ENCODE measurements around the gene HDGFL2. TPM values are rescaled to one million over a fixed set of nuclear protein-coding genes. Genes with fewer than 3 reads are reported as not detected.
"Not testable (repeated sequence)": the region's sequence is repeated elsewhere in the genome, so short reads cannot be mapped to it uniquely, and the experiment has no call there.

Gene HDGFL2
- total RNA-seq, 1 donor from 2014 or later = 22.8 TPM

DNA sequence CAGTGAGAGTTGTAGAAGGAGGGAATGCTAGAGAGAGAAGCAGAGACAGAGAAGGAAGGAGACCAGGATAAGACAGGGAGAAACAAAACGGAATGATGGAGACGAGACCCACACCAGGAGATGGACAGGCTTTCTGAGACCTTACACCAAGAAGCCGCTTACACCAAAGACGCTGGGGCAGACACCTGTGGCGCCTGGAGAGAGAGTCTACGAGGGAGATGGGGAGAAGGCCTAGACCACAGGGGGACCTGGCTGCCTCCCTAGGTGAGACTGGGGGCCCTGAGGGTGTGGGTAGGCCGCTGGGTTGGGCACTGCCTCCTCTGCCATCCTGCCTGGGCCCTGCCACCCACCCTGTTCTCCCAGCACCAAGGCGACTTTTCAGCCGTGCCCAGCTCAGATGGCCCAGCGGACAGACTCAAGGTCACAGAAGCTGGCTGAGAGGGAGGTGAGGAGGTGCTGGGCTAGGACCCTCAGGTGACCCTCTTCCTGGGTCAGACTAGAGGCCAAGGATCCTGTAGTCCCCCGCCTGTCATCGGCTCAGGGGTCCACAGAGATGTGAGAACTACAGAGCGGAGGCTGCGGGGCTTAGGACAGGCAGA, 57.9 kb downstream of the HDGFL2 start:
- DNase-seq (ENCODE audit: low spot score) = no peak

DNA sequence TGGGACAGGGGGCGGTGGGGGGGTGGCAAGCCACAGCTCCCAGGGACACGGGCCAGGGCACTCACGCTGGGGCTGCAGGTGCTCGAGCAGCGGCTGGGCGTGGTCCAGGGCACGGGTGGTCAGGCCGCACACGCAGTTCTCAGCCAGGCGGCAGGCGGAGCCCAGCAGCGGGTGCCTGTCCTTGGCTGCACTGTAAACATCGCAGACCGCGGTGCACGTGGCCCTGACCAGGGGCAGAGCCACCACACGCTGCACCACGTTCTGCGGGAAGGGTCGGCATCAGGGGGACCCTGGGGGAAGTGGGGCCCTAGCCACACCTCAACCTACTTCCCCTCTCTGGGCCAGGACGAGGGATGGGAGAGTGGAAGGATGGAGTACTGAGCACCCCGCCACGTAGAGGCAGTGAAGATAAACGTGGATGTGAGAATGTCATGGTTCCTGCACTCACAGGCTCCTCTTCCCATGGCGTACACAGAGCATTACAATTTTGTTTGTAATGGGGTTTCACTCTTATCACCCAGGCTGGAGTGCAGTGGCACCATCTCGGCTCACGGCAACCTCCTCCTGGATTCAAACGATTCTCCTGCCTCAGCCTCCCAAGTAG, 59.6 kb downstream of the HDGFL2 start:
- no peak for DNase-seq (ENCODE audit: low spot score)

DNA sequence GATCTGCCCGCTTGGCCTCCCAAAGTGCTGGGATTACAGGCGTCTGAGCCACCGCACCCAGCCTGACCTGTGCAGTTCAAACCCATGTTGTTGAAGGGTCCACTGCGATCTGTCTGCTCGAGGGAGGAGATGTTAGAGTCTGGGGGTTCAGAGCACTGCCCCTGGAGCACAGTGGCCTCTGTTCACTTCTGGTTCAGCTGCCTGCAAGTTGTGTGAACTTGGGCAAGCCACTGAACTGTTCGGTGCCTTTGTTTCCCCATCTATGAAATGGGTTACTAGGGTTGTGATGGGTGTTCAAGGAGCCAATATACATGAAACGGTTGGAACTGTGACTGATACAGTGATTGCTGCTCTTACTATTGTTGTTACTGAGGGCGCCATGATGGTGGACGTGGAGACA, 61.2 kb downstream of the HDGFL2 start:
- no peak for DNase-seq (ENCODE audit: low spot score)

DNA sequence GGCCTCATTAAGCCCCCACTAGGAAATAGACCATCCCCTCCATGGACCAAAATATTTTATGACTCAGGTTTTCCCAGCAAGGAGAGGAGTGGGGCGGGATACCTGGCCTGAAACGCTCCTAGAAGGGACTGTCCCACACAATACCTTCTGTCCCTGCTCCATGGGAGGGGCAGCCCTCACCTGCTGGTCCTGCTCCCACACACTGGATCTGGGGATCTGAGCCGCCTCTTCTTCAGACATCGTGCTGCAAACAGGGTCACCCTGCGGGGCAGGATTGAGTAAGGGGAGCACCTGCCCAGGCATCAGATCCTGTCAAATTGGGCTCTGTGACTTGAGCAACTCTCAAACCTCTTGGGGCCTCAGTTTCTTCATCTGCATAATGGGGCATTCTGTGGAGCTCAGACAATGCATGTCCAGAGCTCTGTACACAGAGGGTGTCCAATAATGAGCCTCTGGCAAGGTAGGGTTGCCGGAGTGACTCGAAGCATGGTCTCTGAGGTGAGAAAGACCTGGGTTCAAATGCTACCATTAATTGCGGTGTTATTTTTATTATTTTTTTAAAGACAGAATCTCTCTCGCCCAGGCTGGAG, 61.8 kb downstream of the HDGFL2 start:
- DNase-seq (ENCODE audit: low spot score) = no peak

DNA sequence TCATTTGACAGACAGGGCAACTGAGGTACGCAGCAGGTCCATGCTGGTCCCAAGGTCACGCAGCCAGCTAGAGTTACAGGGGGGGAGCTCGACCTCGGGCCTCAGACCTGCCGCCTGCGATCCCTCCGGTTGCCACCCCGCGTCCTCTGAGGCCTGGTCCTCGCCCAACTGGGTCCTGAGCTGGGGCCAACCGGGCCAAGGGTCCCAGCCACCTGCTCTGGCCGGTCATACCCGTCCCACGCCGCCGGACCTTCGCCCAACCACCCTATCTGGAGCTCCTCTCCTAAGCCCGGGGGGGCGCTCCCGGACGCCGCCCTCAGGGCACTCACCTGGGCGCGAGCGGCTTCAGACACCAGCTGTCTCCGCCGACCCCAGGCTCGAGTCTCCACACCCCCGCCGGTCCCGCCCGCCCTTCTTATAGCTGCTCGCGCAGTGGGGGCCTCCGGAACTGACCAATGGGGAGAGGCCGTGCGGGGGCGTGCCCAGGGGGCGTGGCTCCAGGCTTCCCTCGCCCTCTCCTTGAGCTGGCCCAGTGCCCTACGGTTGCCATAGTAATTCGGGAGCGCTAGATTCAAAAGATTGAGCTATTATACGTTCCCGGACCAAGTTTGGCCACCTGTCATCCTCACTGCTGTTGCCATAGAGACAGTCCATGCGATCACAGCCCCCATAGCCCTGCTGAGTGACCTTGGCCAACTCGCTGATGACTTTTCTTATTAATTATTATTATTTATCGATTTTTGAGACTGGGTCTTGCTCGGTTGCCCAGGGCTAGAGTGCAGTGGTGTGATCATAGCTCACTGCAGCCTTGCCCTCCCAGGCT, 63.0 kb downstream of the HDGFL2 start, which contains the start of gene PLIN5:
Gene PLIN5, minus strand, starts transcription at position 389 of the 823 bp plus-strand sequence. CDS start 1,150 bp downstream, outside the sequence.
- DNase-seq (ENCODE audit: low spot score) = no peak

DNA sequence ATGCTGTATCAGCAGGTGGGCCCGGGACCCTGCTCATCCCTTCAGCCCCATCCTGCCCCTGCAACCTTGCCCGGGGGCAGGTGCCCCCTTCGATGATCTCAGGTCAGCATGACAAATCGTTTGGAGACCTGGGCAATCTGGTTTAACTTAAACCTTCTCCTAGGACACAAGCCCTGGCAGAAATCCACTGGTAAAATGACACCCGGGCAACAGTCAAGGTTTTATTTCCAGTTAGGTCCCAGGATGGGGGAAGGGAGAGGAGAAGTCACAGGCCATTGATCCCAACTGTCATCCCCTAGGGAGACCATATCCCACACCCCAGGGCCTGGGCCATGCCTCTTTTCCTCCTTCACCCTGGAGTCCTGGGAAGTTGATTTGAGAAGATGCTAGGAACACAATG, 64.7 kb downstream of the HDGFL2 start:
- DNase-seq (ENCODE audit: low spot score) = no peak

DNA sequence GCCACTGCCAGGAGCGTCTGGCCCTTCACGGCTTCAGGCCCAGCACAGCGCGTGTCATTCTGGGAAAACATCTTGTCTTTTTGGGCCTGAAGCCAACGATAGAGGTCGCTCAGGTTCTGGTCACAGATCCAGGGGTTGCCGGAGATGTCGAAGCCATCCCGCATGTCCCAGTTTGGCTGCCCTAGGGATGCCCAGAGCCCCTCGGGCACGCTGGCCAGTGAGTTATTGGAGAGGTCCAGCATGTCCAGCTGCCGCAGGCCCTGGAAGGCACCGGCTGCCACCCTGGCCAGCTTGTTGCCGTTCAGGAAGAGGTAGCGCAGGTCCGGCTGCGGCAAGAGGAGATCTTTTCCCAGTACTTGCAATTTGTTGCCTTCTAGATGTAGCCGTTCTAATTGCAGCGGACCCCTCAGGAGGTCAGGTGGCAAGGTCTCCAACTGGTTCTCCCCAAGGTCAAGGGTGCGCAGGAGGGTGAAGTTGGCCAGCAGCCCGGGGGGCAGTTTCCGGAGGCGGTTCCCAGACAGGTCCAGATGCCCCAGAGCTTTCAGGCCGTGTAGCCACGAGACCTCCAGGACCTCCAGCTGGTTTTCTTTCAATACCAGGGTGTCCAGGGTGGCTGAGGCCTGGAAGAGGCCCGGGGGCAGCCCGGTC, 66.0 kb downstream of the HDGFL2 start:
- no peak for DNase-seq (ENCODE audit: low spot score)

DNA sequence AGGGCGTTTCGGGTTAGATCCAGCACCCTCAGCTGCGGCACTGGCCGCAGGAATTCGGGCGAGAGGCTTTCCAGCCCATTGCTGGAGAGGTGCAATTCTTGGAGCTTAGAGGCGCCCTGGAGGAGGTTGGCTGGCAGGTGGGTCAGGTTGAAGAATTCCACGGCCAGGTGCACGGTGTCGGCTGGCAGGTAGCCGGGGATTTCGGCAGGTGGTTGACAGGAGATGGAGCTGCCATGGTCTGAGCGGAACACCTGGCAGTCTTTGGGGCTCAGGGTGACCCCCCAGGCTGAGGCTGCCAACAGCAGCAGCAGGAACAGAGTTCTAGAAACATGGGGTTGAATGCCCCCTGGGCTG, 66.5 kb downstream of the HDGFL2 start:
- no peak for DNase-seq (ENCODE audit: low spot score)

DNA sequence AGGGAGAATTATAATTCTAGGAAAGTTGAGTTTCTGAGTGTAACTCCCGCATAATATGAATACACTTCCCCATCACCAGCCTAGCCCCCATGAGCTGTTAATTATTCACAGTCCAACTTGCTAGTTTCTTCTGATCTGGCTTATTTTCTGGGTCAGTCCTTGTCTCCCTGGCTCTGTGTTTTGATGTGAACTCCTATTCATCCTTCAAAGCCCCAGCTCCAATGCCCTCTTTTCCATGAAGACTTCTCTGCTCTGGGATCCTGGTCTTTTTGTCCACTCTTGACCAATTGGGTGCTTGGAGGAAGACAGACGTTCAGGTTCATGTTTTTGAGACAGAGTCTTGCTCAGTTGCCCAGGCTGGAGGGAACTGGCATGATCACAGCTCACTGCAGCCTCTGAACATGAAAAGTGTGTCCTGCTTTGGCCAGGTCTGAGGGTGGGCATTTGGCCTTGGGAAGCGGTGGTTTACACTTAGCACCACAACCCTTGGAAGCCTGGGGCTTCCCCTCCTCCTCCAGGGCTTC, 67.1 kb downstream of the HDGFL2 start:
- DNase-seq (ENCODE audit: low spot score) = no peak

DNA sequence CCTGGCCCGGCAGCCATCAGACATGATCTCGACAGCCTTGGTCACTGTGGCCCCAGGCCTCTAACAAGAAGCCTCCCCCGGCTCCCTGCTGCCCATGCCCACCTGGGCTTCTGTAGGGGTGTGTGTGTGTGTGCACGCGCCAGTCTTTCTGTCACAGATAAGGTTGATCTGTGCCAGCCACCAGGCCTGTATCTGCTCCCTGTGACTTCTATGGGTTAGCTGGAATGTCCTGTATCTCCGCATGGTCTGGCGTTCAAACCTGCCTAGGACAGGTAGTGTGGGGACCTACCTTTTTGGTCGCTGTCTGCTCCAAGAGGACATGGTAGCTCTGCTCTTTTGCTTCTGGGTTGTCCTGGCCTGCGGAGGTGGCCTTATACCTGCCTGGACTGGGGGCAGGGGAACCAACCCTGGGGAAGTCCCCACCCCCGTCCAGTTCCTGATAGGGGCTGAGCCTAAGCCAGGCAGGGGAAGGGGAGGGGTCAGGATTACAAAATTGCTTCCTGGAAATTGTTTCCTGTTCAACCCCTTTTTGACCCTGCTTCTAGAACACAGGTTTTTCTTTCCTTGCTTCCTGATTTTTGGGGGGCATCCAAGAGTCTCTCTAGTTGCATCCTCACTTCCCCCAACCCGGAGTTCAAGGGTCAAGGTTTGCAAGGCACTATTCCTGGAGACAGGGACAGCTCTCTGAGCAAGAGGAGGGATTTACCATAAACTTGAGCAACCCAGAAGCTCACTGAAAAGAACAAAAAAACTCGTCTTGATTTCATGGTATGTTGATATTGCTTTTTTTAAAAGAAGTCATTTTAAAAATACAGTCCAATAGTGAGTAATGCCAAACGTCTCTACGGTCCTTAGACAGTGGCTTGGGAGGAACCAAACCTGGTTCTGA, 67.8 kb downstream of the HDGFL2 start, which contains the start of gene LRG1:
Gene LRG1, minus strand, starts transcription at position 344 of the 889 bp plus-strand sequence. Its CDS starts 23 bp downstream, at position 321.
- DNase-seq (ENCODE audit: low spot score) = no peak

DNA sequence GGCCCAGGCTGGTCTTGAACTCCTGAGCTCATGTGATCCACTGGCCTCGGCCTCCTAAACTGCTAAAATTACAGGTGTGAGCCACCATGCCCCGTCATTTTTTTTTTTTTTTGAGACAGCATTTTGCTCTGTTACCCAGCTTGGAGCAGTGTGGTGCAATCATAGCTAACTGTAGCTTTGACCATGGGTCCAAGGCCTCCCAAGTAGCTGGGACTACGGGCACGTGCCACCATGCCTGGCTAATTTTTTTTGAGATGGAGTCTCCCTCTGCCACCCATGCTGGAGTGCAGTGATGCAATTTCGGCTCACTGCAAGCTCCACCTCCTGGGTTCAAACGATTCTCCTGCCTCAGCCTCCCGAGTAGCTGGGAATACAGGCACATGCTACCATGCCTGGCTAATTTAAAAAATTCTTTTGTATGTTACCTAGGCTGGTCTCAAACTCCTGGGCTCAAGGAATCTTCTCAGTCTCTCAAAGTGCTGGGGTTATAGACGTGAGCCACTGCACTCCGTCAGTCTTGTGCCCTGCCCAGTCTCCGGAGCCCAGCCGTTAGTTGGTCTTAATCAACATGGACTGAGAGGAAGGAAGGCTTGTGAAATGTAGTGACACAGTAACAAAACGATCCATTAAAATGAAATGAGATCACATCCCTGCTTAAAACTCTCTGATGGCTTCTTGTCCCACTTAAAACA, 69.2 kb downstream of the HDGFL2 start:
- DNase-seq (ENCODE audit: low spot score) = no peak

DNA sequence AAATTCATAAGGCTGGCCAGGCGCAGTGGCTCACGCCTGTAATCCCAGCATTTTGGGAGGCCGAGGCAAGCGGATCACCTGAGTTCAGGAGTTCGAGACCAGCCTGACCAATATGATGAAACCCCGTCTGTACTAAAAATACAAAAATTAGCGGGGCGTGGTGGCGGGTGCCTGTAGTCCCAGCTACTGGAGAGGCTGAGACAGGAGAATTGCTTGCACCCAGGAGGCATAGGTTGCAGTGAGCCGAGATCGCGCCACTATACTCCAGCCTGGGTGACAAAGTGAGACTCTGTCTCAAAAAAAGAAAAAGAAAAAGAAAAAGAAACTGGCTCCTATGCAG, 69.7 kb downstream of the HDGFL2 start:
- DNase-seq (ENCODE audit: low spot score) = not testable (repeated sequence)

DNA sequence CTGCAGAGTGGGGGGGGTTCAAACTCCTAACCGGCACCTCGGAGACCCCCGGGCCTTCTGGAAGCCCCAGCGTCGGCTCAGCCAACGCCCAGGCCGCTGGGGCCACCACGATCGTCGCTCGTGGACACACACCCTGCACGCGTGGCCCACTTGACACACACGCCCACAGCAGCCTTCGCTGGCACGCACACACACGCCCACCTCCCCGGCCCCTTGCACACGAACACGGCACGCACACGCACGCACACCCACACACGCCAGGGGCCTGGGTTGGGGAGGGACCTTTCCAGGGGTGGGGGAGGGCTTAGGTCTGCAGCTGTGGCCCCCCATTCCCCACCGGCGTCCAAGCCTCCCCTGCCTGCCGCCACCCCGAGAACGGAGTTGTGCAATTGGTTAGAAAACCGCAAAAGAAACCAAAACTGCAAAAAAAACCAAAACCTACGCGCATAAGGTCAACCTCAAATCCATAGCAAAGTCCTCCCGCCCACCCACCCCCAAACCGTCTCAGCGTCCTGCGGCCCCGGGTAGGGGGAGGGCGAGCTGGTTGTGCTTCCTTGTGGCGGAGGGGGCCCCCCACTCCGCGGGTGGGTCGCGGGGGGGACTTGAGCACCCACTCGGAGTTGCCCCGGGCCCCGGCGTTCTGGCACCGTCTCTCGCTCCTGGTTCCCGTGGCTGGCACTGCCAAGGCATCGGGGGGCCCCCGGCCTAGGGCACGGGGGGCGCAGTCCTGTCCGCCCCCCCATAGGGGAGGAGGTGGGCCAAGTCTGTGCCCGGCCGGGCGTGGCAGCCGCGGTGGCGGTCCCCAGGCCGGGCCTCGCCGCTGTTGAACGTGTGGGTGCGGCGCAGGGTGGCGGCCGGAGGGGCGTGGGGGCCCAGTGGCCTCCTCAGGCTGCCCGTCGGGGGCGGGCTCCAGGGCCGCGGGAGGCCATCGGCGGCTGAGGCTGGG, 71.1 kb downstream of the HDGFL2 start:
- DNase-seq (ENCODE audit: low spot score) = no peak

DNA sequence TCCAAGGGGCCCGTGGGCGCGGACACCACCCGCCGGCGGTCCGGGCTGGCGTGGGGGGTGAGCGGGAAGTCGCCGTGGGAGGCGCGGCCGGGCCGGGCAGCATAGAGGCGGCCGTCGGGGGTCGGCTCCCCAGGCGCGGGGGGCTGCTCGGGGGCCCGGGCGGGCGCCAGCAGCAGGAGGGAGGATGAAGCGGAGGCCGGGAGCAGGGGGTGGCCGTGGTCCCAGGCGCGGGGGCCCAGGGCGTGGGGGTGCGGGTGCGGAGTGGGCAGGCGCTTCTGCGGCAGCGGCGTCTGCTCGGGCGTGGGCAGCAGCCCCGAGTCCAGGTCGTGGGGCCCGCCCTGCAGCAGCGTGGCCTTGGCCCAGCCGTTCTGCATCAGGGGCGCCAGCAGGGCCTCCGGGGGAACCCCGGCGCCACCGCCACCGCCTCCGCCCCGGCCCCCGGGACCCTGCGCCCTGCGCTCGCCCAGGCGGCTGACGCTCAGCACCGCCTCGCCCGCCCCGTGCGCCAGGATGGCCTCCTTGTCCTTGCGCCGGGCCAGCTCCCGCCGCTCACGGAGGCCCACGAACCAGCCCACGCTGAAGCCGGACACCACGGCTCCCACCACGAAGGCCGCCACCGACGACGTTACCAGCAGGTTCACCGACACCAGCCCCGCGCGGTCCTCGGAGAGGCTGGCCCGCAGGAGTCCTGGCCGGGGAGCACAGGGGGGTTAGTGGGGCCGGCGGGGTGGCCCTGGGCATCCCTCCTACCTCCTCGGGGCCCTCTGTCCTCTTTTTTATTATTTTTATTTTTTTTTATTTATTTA, 71.9 kb downstream of the HDGFL2 start:
- no peak for DNase-seq (ENCODE audit: low spot score)

DNA sequence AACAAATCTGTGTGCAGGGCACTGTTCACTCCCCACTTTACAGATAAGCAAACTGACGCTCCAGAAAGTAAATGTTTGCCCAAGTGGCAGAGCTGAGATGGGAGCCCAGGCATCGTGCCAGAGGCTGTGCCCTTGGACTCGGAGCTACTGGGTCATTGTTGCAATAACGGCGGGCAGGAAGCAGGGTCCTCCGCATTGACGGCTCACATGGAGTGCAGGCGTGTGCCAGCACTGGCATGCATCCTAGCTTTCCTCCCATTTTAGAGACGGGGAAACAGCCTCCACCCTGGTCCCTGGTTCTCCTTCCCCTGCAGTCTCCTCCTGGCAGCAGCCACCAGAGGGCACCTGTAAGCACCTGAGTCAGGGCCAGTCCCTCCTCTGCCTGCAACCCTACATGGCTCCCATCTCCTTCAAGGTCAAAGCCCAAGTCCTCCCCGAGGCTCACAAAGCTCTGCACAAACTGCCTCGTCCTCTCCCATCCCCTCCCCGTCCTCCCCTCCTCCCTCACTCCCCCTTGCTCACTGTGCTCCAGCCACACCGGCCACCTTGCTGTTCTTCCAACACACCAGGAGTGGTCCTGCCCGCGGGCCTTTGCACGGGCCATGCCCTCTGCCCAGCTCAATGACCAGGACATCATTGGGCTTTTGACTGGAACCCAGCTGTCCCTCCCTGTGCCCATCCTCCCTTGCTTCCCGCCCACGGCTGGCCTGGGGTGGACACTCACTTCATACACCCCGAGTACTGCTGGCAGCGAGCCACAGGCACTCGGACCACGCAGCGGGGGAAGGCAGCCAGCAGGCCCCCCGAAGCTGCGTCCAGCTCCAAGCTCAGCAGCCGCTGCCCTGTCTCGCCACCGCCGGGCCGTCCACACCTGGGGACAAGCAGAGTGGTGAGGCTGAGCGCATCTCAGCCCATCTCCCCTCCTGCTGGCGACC, 75.5 kb downstream of the HDGFL2 start:
- DNase-seq (ENCODE audit: low spot score) = no peak

DNA sequence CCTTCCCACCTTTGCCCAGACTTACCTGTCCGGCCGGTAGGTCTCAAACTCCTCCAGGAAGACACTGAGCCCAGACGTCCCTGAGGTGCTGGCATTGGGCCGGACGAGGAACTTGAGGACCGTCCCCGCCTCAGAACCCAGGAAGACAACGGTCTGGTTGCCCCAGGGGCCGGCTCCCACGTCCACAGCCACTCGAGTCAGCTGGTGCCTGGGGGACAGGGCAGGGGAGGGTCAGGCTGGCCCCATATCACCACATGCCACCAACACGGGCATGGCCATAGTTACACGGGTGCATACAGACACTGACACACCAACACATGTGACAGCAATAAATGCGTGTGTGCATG, 76.1 kb downstream of the HDGFL2 start:
- no peak for DNase-seq (ENCODE audit: low spot score)

DNA sequence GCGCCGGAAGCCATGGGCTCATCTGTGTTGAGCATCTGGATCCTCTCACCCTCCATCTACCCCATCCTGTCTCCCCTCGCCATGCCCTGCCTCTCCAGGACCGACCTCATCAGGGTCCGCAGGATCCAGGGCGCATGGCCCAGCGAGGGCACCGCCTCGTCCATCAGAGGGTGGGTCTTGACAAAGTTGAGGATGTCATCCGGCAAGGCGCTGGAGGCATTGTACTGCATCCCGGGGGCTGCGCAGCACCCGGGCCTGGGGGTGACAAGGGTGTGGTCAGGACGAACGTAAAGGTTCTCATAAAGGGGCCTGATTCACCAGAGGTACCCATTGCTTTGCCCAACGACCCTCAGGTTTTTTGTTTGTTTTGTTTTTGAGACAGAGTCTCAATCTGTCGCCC, 77.9 kb downstream of the HDGFL2 start:
- DNase-seq (ENCODE audit: low spot score) = no peak

Data from mesenteric fat pad (tissue), 1 donor.